ENCODE results near the gene LMOD1.
A peak's percentile ranks its signal among the peaks of the same experiment; 100 is the strongest.
"Not testable (repeated sequence)": the region's sequence is repeated elsewhere in the genome, so short reads cannot be mapped to it uniquely, and the experiment has no call there.

LMOD1 gene

GRCh38 chr1:201890806-201891450 lies 55.4 kb downstream of the LMOD1 start:
- no peak for DNase-seq

- DNase-seq: no peak
These were observed 56.1 kb downstream of the LMOD1 start for GRCh38 chr1:201890223-201890622.

- DNase-seq: no peak
These were observed 57.0 kb downstream of the LMOD1 start for GRCh38 chr1:201889090-201889968.

- peak; percentile 62 for DNase-seq
These were observed 57.9 kb downstream of the LMOD1 start, which contains the start of gene SHISA4 for GRCh38 chr1:201888282-201889089. Gene SHISA4, plus strand, starts transcription at chr1:201888898. Its CDS starts 97 bp downstream, at chr1:201888995.

GRCh38 chr1:201887116-201887866 lies 59.1 kb downstream of the LMOD1 start:
- no peak for DNase-seq

GRCh38 chr1:201886103-201886885 lies 60.1 kb downstream of the LMOD1 start:
- DNase-seq: no peak

GRCh38 chr1:201885531-201886075 lies 60.7 kb downstream of the LMOD1 start:
- no peak for DNase-seq

- no peak for DNase-seq
These were observed 61.9 kb downstream of the LMOD1 start for GRCh38 chr1:201884425-201884824.

GRCh38 chr1:201883786-201884185 lies 62.6 kb downstream of the LMOD1 start:
- no peak for DNase-seq

- no peak for DNase-seq
These were observed 63.1 kb downstream of the LMOD1 start for GRCh38 chr1:201883266-201883665.

GRCh38 chr1:201882665-201883132 lies 63.6 kb downstream of the LMOD1 start:
- no peak for DNase-seq

- no peak for DNase-seq
These were observed 64.7 kb downstream of the LMOD1 start for GRCh38 chr1:201881617-201882016.

- DNase-seq: no peak
These were observed 65.3 kb downstream of the LMOD1 start for GRCh38 chr1:201880928-201881571.

- peak; percentile 6 for DNase-seq
These were observed 68.4 kb downstream of the LMOD1 start for GRCh38 chr1:201877877-201878401.

- peak; percentile 2 for DNase-seq
These were observed 70.1 kb downstream of the LMOD1 start for GRCh38 chr1:201876148-201876818.

GRCh38 chr1:201874672-201875071 lies 71.7 kb downstream of the LMOD1 start:
- no peak for DNase-seq

- no peak for DNase-seq
These were observed 76.0 kb downstream of the LMOD1 start for GRCh38 chr1:201870397-201870796.

GRCh38 chr1:201861448-201861847 lies 84.9 kb downstream of the LMOD1 start:
- no peak for DNase-seq

GRCh38 chr1:201859424-201859823 lies 86.9 kb downstream of the LMOD1 start:
- DNase-seq: no peak

- DNase-seq: not testable (repeated sequence)
These were observed 89.6 kb downstream of the LMOD1 start for GRCh38 chr1:201856722-201857121.

All from NCI-H2227 treated with DMSO at 0.1 percent for 48 hours (cell line).